Measurements from ENCODE around the gene ABHD16B. TPM values are rescaled to one million over a fixed set of nuclear protein-coding genes. Genes with fewer than 3 reads are reported as not detected.

Gene ABHD16B
- total RNA-seq, 1 donor from 2014 or later, result not detected

DNA sequence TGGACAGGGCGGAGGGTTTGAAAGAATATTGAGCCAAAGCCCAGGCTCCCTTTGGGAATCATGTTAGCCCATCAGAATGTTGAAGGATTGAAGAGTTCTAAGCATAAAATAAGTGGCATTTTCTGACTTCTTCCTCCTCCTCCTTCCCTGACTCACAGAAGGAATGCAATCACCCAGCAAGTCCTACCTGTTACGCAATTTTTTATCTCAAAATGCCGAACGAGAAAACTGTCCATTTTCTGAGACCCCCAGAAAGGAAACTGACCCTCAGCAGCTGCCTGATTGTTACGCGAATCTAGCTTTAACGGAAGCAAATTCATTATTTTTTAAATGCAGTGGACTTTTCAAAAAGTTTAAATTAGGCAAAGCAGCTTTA, 28.9 kb downstream of the ABHD16B start:
- peaks cover 33 to 57% of the 10 kb centered on the region in 2 donors for H3K36me3 ChIP-seq
- intact Hi-C loops (cut with DNase I), result loop anchor here (10.0 kb wide), 1 partner anchor 265 kb away; the partner anchor contains the start of gene GMEB2
- TF ChIP-seq, protein P1, sequence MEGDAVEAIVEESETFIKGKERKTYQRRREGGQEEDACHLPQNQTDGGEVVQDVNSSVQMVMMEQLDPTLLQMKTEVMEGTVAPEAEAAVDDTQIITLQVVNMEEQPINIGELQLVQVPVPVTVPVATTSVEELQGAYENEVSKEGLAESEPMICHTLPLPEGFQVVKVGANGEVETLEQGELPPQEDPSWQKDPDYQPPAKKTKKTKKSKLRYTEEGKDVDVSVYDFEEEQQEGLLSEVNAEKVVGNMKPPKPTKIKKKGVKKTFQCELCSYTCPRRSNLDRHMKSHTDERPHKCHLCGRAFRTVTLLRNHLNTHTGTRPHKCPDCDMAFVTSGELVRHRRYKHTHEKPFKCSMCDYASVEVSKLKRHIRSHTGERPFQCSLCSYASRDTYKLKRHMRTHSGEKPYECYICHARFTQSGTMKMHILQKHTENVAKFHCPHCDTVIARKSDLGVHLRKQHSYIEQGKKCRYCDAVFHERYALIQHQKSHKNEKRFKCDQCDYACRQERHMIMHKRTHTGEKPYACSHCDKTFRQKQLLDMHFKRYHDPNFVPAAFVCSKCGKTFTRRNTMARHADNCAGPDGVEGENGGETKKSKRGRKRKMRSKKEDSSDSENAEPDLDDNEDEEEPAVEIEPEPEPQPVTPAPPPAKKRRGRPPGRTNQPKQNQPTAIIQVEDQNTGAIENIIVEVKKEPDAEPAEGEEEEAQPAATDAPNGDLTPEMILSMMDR (IDR thresholded peaks at IDR 0.05), result no peak

DNA sequence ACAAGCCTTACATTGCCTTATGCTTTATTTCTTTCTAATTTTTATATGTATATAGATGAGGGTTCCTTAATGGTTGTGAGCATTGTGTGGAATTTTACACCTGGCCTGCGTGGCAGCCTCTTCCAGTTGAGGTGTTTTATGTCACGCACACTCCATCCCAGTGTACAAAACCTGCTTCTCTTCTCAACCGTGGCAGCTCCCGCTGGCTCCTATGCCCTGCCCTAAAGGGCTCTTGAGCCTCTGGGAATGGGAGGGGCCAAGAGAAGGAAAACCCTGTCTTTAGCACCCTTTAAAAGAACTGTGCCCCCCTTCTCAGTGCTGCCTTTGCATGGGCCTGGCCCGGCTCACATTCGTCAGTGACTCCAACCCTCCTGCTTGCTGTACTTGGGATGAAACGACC, 29.3 kb downstream of the ABHD16B start:
- intact Hi-C loops (cut with DNase I), result loop anchor here (10.0 kb wide), 1 partner anchor 266 kb away; the partner anchor contains the start of gene GMEB2
- H3K9me3 ChIP-seq, result no peaks in the 10 kb centered on the region
- TF ChIP-seq, protein P1 (IDR thresholded peaks at IDR 0.05), result no peak
- peaks cover 3% of the 10 kb centered on the region in 2 donors for H3K4me1 ChIP-seq
- no peak for DNase-seq (ENCODE audit: low spot score in 2 of 2)
- no peak overlapping the region for H3K27ac ChIP-seq
- no peaks in the 10 kb centered on the region for H3K27me3 ChIP-seq
- peaks cover 33 to 53% of the 10 kb centered on the region in 2 donors for H3K36me3 ChIP-seq
- no peak overlapping the region for H3K4me3 ChIP-seq

More for the DNA sequence above, 28.9 kb downstream of the ABHD16B start:
- no peak overlapping the region for H3K27ac ChIP-seq
- no peaks in the 10 kb centered on the region for H3K9me3 ChIP-seq
- no peak for DNase-seq (ENCODE audit: low spot score in 2 of 2)
- H3K27me3 ChIP-seq, result no peaks in the 10 kb centered on the region
- peaks cover 3% of the 10 kb centered on the region in 2 donors for H3K4me1 ChIP-seq
- no peak overlapping the region for H3K4me3 ChIP-seq

DNA sequence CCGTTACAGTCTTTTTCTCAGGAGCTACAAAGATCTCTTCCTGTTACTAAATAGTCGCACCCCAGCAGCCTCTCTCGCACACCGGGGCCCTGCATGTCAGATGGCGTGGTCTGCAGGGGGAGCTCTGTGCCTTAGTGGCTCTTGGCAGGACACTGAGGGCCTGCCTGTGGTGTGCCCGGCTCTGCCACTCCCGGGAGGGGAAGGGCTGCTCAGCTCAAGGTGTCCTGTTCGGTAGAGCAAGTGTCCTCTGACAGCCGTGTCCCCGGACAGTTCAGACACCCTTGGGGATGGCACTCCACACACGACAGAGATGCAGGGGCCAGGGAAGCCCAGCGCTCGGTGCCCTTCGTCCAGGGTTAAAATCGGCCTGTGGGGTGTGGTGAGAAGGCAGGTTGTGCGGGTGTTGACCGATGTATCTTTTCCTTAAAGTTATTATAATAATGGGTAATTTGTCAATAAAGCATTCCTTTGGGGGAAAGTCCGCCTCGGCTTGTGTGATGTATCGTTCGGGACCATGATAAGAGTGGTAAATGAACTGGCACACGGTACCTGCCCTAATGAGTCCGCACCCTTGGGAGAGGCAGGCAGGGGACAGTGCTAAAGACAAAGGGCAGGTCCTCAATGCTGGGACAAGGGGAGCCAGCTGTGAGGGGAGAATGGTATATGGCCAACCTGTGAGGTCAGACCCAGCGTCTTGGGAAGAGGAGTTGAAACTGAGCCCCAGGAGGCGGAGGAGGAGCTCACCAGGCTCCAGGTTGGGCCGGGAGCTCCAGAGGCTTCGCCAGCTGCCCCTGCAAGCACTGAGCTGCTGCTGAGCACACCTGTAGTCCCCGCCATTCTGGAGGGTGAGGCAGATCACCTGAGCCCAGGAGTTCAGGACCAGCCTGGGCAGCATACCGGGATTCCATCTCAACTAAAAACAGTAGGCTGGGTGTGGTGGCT, 30.0 kb downstream of the ABHD16B start:
- H3K9me3 ChIP-seq, result no peaks in the 10 kb centered on the region
- H3K27ac ChIP-seq, result no peak overlapping the region
- H3K27me3 ChIP-seq, result no peaks in the 10 kb centered on the region
- no peak for DNase-seq (ENCODE audit: low spot score in 2 of 2)
- TF ChIP-seq, protein P1 (IDR thresholded peaks at IDR 0.05), result no peak
- intact Hi-C loops (cut with DNase I), result loop anchor here (10.0 kb wide), 1 partner anchor 267 kb away; the partner anchor contains the start of gene GMEB2
- H3K4me1 ChIP-seq, result peaks cover 3 to 5% of the 10 kb centered on the region in 2 donors
- H3K36me3 ChIP-seq, result peaks cover 33 to 47% of the 10 kb centered on the region in 2 donors
- no peak overlapping the region for H3K4me3 ChIP-seq

DNA sequence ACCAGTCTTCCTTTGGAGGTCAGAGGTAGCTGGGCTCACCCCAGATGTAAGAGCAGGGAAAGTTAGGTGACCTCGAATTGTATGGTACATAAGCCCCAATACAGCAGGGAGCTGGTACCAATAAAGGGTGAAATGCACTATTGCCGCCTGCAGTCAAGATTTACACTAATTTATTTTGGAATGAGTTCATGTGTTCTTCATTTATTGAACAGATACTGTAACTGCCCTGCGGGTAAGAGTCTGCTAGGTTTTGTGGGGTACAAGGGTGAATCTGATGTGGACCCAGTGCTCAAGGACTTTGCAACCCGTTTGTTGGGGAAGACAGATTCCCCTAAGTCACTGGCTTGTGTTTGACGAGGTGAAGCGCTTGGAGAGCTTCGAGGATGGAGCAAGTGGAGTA, 31.1 kb downstream of the ABHD16B start:
- Histone ChIP-seq H3K27ac (no peak overlapping the region), H3K4me3 (no peak overlapping the region), H3K27me3 (no peaks in the 10 kb centered on the region), H3K4me1 (peaks cover 11 to 12% of the 10 kb centered on the region in 2 donors), H3K9me3 (no peaks in the 10 kb centered on the region), H3K36me3 (peaks cover 26 to 38% of the 10 kb centered on the region in 2 donors)
- TF ChIP-seq, protein P1 (IDR thresholded peaks at IDR 0.05), result no peak
- intact Hi-C loops (cut with DNase I), result loop anchor here (10.0 kb wide), 1 partner anchor 268 kb away; the partner anchor contains the start of gene GMEB2
- DNase-seq (ENCODE audit: low spot score in 2 of 2), result no peak

DNA sequence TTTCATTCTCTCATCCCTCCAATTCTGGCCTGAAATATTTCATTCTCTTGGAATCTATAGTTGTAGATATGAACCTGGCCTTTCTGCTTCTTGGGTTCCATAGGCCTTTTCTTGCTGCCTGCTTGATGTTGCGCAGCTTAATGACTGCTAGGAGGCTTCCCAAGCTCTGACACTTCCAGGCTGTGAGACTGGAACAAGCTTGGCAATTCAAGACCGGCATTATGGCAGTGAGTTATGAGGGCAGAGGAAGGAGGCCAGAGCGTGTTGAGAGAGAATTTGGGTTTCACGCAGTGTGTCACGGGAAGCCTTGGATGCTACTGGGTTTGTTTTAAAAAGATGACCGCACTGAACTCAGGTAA, 32.7 kb downstream of the ABHD16B start:
- H3K36me3 ChIP-seq, result peaks cover 19 to 22% of the 10 kb centered on the region in 2 donors

More for the DNA sequence above, 32.7 kb downstream of the ABHD16B start:
- peak overlapping the region; percentile 77 to 91 for H3K4me3 ChIP-seq
- H3K4me1 ChIP-seq, result peaks cover 11 to 12% of the 10 kb centered on the region in 2 donors
- TF ChIP-seq, protein P1 (IDR thresholded peaks at IDR 0.05), result no peak
- H3K27me3 ChIP-seq, result no peaks in the 10 kb centered on the region
- DNase-seq (ENCODE audit: low spot score in 2 of 2), result no peak
- intact Hi-C loops (cut with DNase I), result loop anchor here (1.0 to 10.0 kb wide), 4 partner anchors 29 to 374 kb away; partner anchors contain the start of genes GMEB2, PPDPF, TPD52L2 and UCKL1
- H3K27ac ChIP-seq, result peak overlapping the region; percentile 28 to 60
- H3K9me3 ChIP-seq, result no peaks in the 10 kb centered on the region
